MV-4-11 (cell line): Measurements from ENCODE around the gene OPCML.

Source experiments
- DNase-seq: peaks from one replicate; lab custom pipeline; 2025; lab: John Stamatoyannopoulos, UW

The OPCML gene

DNA sequence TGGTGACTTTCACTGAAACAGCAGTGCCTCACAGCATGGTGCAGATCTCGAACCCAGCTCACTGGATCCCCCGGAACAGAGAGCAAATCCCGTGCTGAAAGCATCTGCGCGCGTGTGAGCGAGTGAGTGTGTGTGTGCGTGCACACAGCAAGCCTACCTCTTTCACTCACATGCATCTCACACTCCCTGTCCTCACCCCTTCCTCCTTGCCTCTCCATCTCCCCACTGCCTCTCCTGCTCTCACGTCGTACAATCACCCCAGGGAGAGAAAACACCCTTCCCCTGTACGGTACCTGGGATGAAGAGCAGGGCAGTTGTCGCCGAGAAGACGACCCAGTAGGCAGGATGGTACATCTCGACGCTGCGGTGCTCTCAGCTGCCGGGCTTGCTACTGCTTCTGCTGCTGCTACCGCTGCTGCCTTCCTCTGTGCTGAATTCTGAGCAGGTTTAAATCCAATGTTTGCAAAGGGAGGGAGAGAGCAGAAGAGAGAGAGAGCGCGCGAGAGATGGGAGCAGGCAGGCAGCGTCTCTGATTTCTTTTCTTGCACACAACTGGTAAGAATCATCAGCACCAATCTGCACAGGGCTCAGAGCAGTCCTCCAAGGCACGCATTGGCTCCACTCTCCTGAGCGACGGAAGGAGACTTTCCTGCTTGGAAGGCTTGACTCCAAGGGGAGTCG is at the start of gene OPCML:
TSS of gene OPCML (minus strand) at position 531 of the 681 bp plus-strand sequence.
- DNase-seq = no peak

DNA sequence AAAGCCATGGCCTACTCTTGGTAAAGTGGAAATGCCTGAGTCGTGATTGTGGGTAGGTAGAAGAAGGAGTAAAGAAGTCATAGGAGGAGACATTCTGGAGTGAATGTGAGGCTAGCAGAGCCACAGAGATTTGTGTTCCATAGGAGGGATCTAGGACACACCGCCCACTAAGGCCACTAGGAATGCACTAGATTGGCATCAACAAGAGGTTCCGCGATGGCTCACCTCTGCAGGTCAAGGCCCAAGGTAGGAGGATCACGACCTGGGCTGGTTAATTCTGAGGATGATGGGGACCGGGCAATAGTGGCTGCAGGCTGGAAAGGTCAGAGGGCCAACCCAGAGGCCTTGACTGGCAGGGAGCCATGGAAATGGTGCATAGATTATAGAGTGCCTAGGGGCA is 48.8 kb upstream of the OPCML start:
- DNase-seq = no peak

DNA sequence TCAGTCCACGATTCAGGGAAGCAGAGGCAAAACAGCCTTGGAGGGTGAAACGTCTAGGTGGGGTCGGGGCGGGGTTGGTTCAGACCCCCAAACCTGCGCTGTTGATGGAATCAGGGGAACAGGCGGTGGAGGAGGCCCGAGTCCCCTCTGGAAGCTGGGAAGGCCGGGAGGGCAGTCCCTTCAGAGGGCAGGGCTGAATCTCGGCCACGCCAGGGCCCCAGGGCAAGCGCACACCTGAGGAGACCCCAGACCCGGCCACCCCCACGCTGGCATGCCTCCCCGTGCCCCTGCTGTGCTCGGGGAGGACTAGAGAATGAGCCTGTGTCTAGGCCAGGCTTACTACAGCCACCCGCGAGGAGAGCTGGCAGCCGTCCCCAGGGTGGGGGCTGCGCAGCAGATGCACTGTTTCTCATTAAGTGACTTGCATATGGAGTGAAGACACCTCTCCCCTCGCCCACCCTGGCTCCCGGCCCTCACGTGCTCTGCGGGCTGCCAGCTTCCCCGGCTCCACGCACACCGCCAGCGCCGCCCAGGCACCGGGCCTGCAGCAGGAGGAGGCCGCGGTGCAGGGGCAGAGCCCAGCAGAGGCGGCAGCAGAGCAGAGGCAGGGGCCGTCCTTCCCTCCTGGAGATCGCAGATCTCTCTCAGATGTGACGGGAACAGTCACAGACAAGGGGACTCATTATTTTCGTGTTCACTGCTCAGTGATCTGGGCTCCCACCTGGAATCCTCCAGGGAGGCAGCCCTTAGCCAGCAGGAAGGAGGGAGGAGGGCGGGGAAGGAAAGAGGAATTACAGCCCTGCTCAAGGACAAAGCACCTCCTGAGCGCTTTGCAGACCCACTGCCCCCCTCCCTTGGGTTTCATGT is 47.1 kb upstream of the OPCML start:
- DNase-seq = no peak

GRCh38 chr11:133577403-133577802 is 45.1 kb upstream of the OPCML start:
- DNase-seq = no peak

DNA sequence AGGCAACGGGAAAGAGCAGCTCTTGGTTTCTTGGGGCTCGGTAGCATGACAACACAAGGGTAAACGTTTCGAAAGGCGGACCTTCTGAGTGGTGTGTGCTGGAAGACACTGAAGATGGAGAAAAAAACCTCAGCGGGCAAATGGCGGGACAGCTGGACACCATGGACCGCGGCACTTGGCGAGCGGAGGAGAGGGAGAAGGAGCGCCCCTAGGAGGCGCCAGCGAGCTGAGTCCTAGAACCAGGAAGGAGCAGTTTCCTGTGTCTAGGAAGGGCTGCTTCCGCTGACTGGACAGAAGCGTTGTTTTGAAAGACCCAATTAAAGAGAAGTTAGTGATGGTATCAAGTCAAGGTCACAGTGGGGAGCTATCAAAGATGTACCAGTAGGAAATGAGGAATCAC is 44.0 kb upstream of the OPCML start:
- peak; percentile 37 for DNase-seq

DNA sequence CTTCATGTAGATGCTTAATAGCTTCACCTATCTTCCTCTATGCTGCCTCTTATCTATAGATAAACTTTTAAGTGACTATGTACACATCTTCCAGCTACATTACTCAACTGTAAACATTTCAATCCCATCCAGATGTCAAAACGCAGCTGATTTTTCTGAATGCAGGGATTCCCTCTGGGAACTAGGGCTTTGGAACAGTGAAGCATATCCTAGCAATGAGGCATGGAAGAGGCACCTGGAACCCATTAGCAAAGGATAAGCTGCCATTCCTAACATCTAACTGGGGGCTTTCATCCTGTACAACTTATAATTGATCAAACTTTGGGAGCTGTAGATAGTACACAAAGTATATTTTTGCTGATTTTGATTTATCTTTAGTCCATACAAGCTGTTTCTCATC is 40.8 kb upstream of the OPCML start:
- DNase-seq = no peak

DNA sequence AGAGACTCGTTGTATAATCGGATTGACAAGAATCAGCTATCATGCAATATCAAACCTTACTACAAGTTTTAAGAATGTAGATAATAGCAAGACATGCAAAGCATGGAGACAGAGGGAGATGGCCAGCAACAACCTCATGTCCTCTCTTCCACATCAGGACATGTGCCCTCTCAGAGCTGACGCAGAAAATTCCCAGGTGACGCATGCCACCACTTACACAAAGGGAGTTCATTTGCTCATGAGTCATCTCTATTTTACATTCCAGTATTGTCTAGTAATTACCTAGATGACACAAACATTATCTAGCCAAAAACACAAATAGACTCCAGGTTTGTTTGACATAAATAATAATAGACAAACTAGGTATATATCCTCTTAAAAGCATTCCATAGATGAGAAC is 38.1 kb upstream of the OPCML start:
- no peak for DNase-seq

DNA sequence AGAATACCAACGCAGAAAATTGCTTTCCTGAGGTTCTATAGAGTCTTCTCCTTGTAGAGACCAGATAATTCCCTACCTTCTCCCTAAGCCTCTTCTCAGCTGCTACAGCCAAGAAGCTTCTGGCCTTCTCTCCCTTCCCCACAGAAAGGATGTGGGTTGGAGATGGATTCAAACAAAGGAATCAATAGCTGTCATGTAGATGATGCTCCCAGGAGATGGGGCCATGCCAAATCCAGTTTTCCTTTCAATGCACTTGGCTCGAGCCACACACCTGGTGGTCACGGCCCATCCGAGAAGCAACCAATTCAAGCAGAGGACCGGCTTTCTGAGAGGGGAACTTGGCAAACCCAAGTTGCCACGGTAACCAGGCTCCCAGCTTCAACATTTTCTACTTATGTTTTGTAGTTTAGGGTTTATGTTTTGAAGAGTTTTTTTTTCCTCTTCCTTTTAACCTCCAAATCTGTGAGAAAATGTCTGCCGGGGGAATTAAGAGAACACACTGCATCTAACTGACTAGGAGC is 31.3 kb upstream of the OPCML start:
- no peak for DNase-seq

DNA sequence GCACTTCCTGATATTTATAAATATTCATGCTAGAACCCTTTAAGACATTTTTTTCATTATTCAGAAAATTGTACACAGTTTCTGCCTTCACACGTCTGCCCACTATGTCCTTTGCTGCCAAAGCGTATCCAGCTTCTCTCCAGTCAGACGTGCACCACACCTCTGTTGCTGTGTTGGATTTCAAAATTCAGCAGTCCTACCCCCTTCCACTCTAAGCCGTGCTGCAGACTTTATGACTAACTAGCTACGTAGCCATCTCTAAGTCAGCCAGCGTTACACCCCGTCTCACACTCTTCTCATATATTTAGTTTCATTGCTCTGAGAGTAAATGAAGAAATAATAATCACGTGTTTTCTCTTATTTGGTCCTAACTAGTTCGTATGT is 28.2 kb upstream of the OPCML start:
- peak; percentile 6 for DNase-seq

DNA sequence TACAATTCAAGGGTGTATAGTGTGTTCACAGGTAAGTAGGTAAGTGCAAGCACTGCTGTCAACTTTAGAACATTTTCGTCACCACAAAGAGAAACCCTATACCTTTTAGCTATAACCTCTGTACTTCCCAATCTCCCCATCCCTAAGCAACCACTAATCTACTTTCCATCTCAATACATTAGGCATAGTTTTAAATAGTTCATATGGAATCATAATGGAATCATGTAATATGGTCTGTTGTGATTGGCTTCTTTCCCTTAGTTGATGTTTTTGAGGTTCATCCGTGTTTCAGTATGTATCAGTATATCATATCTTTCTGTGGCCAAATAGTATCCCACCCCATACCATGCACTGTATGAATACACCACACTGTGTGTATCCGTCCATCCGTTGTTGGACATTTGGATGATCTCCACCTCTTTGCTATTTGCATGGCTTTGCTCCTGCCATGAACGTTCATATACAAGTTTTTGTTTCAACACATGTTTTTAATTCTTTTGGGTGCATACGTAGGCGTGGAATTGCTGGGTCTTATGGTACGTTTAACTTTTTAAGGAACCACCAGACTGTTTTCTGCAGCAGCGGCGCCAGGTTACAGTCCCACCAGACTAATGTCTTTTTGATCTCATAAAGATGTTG is 27.7 kb upstream of the OPCML start:
- DNase-seq = no peak

DNA sequence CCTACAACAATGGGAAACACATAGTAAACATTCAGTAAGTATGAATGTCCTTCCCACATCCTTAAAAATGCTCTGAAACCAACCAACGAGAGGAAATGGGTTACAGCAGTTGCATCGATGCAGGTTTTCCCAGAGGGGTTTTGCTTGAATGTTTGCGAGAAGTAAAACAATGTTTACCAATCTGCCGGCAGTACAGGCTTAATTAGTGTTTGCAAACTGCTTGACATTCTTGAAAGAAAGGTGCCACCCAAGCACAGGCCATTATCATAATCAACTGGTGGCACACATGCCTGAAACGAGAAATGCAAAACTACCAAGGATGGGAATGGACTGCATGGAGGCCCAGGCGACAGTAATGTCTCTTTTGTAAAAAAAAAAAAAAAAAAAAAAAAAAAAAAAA is 27.1 kb upstream of the OPCML start:
- peak; percentile 21 for DNase-seq

- DNase-seq = no peak
These were observed 22.7 kb upstream of the OPCML start for GRCh38 chr11:133555034-133555433.

- no peak for DNase-seq
These were observed 21.8 kb upstream of the OPCML start for GRCh38 chr11:133553885-133554740.

DNA sequence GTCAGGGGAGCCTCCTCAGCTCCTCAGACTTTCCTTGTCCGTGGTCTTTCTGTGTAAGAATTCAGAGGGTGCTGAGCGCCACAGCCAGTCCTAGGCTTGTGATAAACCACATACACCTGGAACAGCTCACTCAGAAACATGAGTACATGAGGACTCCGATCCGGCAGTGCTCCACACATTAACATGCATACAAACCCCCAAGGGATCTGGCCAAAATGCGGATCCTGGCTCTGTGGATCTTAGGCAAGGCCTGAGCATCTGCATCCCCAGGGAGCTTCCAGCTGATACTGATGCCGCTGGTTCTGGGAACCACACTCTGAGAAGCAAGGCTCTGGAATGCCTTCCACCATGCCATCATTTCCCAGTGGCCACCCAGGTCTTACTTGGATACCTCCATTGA is 20.6 kb upstream of the OPCML start:
- no peak for DNase-seq

GRCh38 chr11:133551064-133551463 is 18.8 kb upstream of the OPCML start:
- DNase-seq = no peak

DNA sequence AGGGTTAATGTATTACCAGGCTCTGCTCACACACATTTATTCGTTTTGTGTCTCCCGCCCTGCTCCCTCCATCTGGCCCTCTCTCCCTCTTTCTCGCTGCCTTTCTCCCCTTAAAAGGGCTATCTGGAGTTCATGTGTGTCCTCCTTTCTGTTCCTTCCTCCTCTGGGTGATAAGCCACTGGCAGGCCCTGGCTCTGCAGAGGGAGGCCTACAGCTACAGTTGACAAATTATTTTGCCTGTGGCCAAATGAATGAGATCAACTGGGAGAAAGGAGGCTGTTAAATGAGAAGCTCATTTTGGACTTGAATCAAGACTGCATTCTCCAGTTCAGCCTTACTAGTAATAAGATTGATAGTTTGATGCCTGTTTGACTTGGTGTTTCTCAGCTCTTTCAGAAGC is 17.5 kb upstream of the OPCML start:
- no peak for DNase-seq

DNA sequence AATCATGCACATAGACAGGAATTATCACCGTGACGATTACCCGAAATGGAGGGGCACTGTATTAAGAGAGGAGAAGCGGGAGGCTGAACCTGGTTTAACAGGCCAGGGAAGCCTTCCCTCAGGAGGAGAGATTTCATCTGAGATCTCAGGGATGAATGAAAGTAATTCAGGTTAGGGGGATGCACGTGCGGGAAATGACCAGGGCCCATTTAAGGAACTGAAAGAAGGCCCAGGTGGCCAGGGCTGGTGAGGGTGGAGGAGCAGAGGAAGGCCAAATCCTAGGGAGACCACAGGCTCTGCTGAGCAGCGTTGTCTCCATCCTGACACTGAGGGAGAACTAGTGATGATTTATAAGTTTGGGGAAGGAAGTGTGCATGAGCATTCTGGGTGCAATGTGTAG is 16.3 kb upstream of the OPCML start:
- DNase-seq = peak; percentile 84

- DNase-seq = no peak
These were observed 15.7 kb upstream of the OPCML start for GRCh38 chr11:133547808-133548494.

- peak; percentile 39 for DNase-seq
These were observed 13.0 kb upstream of the OPCML start for GRCh38 chr11:133545199-133545803.

DNA sequence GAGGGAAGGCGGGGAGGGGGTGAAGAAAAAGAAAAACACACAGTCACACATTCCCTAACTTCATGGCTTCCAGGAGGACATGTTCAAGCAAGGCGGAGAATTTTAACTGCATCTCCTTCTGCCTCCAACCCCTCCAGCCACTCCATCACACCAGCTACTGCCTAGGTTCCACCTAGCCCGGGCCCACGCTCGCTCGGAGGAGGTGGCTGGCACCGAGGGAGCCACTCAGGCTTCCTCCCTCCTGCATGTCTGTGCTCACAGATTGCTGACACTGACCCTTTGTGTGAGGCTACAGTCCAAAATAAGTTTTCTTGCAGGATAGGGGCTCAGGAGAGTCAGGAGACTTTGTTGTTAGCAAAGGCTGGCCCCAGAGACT is 9.4 kb upstream of the OPCML start:
- DNase-seq = no peak
